HepG2 (cell line): Measurements from ENCODE around the gene C11orf91. TPM values are rescaled to one million over a fixed set of nuclear protein-coding genes. Genes with fewer than 3 reads are reported as not detected.

Experiments used
- ATAC-seq: fragments of 200-7000 bp; cut with Tn5 transposase; 3 replicates; pipeline ENCODE4 v1.9.1; 2020; ENCODE audit warnings: mild to moderate bottlenecking, moderate library complexity
- BruUV-seq: library from RNA; stranded (reverse); fragments of 400-500 nt; replicated peaks from 2 replicates; lab custom pipeline; 2021; lab: Mats Ljungman, UMichigan
- CTCF ChIA-PET: fragments of 300-600 bp; formaldehyde crosslinking; extraction: SDS; loops from one replicate; lab custom pipeline; 2021; ENCODE audit warnings: low total read pairs, inconsistent platforms, low intra/inter-chr PET ratio; lab: Yijun Ruan, JAX
- POLR2A ChIA-PET: fragments of 350-600 bp; sonication (Branson Sonifier 250); formaldehyde crosslinking; loops from one replicate; lab custom pipeline; 2020; ENCODE audit warnings: antibody characterized with exemption, inconsistent platforms; lab: Yijun Ruan, JAX
- DNase-seq: peaks from one replicate; pipeline ENCODE4 v3.0.0-alpha.2; 2015; ENCODE audit warnings: low spot score
- FAIRE-seq: peaks from 3 replicates; lab custom pipeline; 2011; peaks lifted over from hg19 to GRCh38; lab: Jason Lieb, UNC
- H2AFZ ChIP-seq: one replicate; pipeline ENCODE4 v1.6.1; 2011; ENCODE audit warnings: low read length, inconsistent platforms
- H3K27ac ChIP-seq: fragments of 300-600 bp; 3 replicates; pipeline ENCODE4 v1.8.0; 2011; ENCODE audit warnings: mixed run types, mild to moderate bottlenecking, mixed read lengths, low read length, inconsistent platforms; ENCODE audit not compliant: insufficient read depth; ENCODE audit errors: extremely low read length
- H3K27me3 ChIP-seq, 2 experiments: fragments of 200-600 bp in 1 of 2; 2 replicates in 1 of 2; 3 replicates in 1 of 2; pipeline versions ENCODE4 v1.6.0 to v1.8.0; 2011; ENCODE audit warnings: low read length in 2 of 2, mild to moderate bottlenecking in 2 of 2, moderate library complexity in 2 of 2, inconsistent platforms in 1 of 2; ENCODE audit not compliant: insufficient read depth in 2 of 2, control insufficient read depth in 1 of 2
- H3K36me3 ChIP-seq, 2 experiments: fragments of 200-600 bp in 1 of 2; replicated peaks in 1 of 2; 2 replicates in 1 of 2; 3 replicates in 1 of 2; pipeline versions ENCODE4 v1.5.1 to v1.8.0; 2011; ENCODE audit warnings: low read length in 2 of 2, inconsistent platforms in 1 of 2; ENCODE audit not compliant: insufficient read depth in 2 of 2, control insufficient read depth in 1 of 2
- H3K4me1 ChIP-seq: 2 replicates; pipeline ENCODE4 v1.5.1; 2012; ENCODE audit warnings: low read length, inconsistent platforms; ENCODE audit not compliant: insufficient read depth
- H3K4me2 ChIP-seq: 2 replicates; pipeline ENCODE4 v1.6.0; 2011; ENCODE audit warnings: low read depth, low read length, inconsistent platforms
- H3K4me3 ChIP-seq, 3 experiments: fragments of 200-600 bp in 1 of 3; sonication (generic), shearing (Covaris generic) in 1 of 3; replicated peaks in 1 of 3; 2 replicates each; pipeline ENCODE4 v1.5.1; 2011 to 2016; ENCODE audit warnings: low read length in 3 of 3, inconsistent platforms in 2 of 3, low read depth in 2 of 3, mild to moderate bottlenecking in 2 of 3, control low read depth in 1 of 3, mixed read lengths in 1 of 3; ENCODE audit not compliant: insufficient read depth in 1 of 3
- H3K79me2 ChIP-seq: one replicate; pipeline ENCODE4 v1.6.1; 2011; ENCODE audit warnings: low read length, inconsistent platforms; ENCODE audit not compliant: insufficient read depth
- H3K9ac ChIP-seq: 2 replicates; pipeline ENCODE4 v1.6.0; 2011; ENCODE audit warnings: mild to moderate bottlenecking, low read depth, low read length, inconsistent platforms; ENCODE audit not compliant: insufficient read depth
- H3K9me3 ChIP-seq: 2 replicates; pipeline ENCODE4 v1.5.1; 2012; ENCODE audit warnings: mild to moderate bottlenecking, low read length
- H4K20me1 ChIP-seq: 2 replicates; pipeline ENCODE4 v1.6.0; 2011; ENCODE audit warnings: inconsistent platforms, mild to moderate bottlenecking, low read length, moderate library complexity; ENCODE audit not compliant: insufficient read depth
- DNMT1 ChIP-seq: sonication (generic); formaldehyde crosslinking; IDR thresholded peaks from 2 replicates; pipeline ENCODE4 v1.5.1; 2020; ENCODE audit warnings: mild to moderate bottlenecking, missing genetic modification reagents
- FOXA1 ChIP-seq, 2 experiments: fragments of 450-650 bp in 1 of 2; sonication (generic) in 1 of 2; formaldehyde crosslinking in 1 of 2; IDR thresholded peaks; 2 replicates each; pipeline versions ENCODE4 v1.4.0 to v1.6.1; 2016 to 2020; ENCODE audit warnings: missing genetic modification reagents in 1 of 2
- HNRNPLL ChIP-seq: fragments of 200-400 bp; formaldehyde crosslinking; IDR thresholded peaks from 2 replicates; pipeline ENCODE4 v1.6.1; 2017; ENCODE audit warnings: mild to moderate bottlenecking, low read depth, low read length; ENCODE audit not compliant: poor library complexity, severe bottlenecking
- MAZ ChIP-seq, 2 experiments: sonication (generic) in 1 of 2; formaldehyde crosslinking in 1 of 2; IDR thresholded peaks; 2 replicates each; pipeline versions ENCODE4 v1.5.0 to v1.6.1; 2012 to 2020; ENCODE audit warnings: low read depth in 2 of 2, mild to moderate bottlenecking in 2 of 2, borderline replicate concordance in 1 of 2, improper control_type of control experiment in 1 of 2, low read length in 1 of 2, missing genetic modification reagents in 1 of 2, moderate library complexity in 1 of 2
- MLXIP ChIP-seq: sonication (generic); formaldehyde crosslinking; IDR thresholded peaks from 2 replicates; pipeline ENCODE4 v1.9.0; 2021; ENCODE audit warnings: missing genetic modification reagents, borderline replicate concordance
- MTA1 ChIP-seq: sonication (generic); formaldehyde crosslinking; IDR thresholded peaks from 2 replicates; pipeline ENCODE4 v1.4.0; 2020; ENCODE audit warnings: missing genetic modification reagents, mild to moderate bottlenecking, borderline replicate concordance
- NFE2 ChIP-seq: sonication (generic); formaldehyde crosslinking; IDR thresholded peaks from 2 replicates; pipeline ENCODE4 v1.4.0; 2020; ENCODE audit warnings: missing genetic modification reagents
- PRMT3 ChIP-seq: sonication (generic); formaldehyde crosslinking; IDR thresholded peaks from 2 replicates; pipeline ENCODE4 v1.8.1; 2022; ENCODE audit warnings: low read depth, mild to moderate bottlenecking, moderate library complexity, missing genetic modification reagents, borderline replicate concordance
- ZC3H13 ChIP-seq: sonication (generic); formaldehyde crosslinking; IDR thresholded peaks from 2 replicates; pipeline ENCODE4 v1.8.1; 2023; ENCODE audit warnings: mild to moderate bottlenecking, missing genetic modification reagents, moderate library complexity
- ZNF329 ChIP-seq: sonication (generic); formaldehyde crosslinking; IDR thresholded peaks from 2 replicates; pipeline ENCODE4 v1.9.0; 2021; ENCODE audit warnings: low read depth, mild to moderate bottlenecking, missing genetic modification reagents
- ZNF383 ChIP-seq: sonication (generic); formaldehyde crosslinking; IDR thresholded peaks from 2 replicates; pipeline ENCODE4 v1.4.0; 2020; ENCODE audit warnings: missing genetic modification reagents, mild to moderate bottlenecking, borderline replicate concordance
- ZNF704 ChIP-seq: sonication (generic); formaldehyde crosslinking; IDR thresholded peaks from 2 replicates; pipeline ENCODE4 v1.8.1; 2023; ENCODE audit warnings: mild to moderate bottlenecking, inconsistent platforms, moderate library complexity, missing genetic modification reagents, borderline replicate concordance
- ZNF782 ChIP-seq: sonication (generic); formaldehyde crosslinking; IDR thresholded peaks from 2 replicates; pipeline ENCODE4 v1.4.0; 2020; ENCODE audit warnings: missing genetic modification reagents, mild to moderate bottlenecking, borderline replicate concordance
- WGBS: methylation state at CpG from one replicate; pipeline ENCODE4 v1.1.6; 2017; ENCODE audit warnings: low lambda C conversion rate; 5-methylcytosine and 5-hydroxymethylcytosine counted together
- in situ Hi-C: cut with HindIII; loops from 2 replicates; pipeline ENCODE4 v1.10.0; 2017; ENCODE audit warnings: low pct_unique_long_range_greater_than_20kb; ENCODE audit not compliant: extremely low pct_ligation_motif_present
- intact Hi-C: fragments of 100-400 bp; cut with micrococcal nuclease; formaldehyde crosslinking; loops from one replicate; pipeline ENCODE4 v1.10.0; 2022; ENCODE audit not compliant: unreplicated experiment
- polyA plus RNA-seq, 8 experiments: library from polyadenylated mRNA; depleted of rRNA in 3 of 8; stranded (reverse) in 7 of 8; unstranded in 1 of 8; fragments of >200 nt; fragmentation: Illumina TruSeq in 4 of 8; extraction: Trizol in 4 of 8; gene quantifications; 2 replicates each; pipeline versions ENCODE4 v1.2.1 to v1.2.3, GENCODE V29; 2011 to 2016; ENCODE audit warnings: low read depth in 4 of 8, missing spikeins in 1 of 8, mixed read lengths in 1 of 8; ENCODE audit not compliant: insufficient read depth in 1 of 8
- total RNA-seq, 5 experiments: library from RNA; depleted of rRNA; stranded (reverse); fragments of >200 nt; fragmentation: Illumina TruSeq; extraction: Trizol; gene quantifications; 2 replicates each; pipeline ENCODE4 v1.2.3, GENCODE V29; 2016; ENCODE audit warnings: low read depth in 1 of 5
- TF ChIP-seq, protein P1 (sequence below): sonication (generic); formaldehyde crosslinking; IDR thresholded peaks from 2 replicates; pipeline ENCODE4 v1.9.0; 2021; ENCODE audit warnings: missing genetic modification reagents, borderline replicate concordance

The C11orf91 gene
- total and polyA plus RNA-seq, 2 of the 13 experiments (the other 11 are each of a cell fraction or from before 2014, with no cell fraction given), result 0.35 TPM; not detected in 1

DNA sequence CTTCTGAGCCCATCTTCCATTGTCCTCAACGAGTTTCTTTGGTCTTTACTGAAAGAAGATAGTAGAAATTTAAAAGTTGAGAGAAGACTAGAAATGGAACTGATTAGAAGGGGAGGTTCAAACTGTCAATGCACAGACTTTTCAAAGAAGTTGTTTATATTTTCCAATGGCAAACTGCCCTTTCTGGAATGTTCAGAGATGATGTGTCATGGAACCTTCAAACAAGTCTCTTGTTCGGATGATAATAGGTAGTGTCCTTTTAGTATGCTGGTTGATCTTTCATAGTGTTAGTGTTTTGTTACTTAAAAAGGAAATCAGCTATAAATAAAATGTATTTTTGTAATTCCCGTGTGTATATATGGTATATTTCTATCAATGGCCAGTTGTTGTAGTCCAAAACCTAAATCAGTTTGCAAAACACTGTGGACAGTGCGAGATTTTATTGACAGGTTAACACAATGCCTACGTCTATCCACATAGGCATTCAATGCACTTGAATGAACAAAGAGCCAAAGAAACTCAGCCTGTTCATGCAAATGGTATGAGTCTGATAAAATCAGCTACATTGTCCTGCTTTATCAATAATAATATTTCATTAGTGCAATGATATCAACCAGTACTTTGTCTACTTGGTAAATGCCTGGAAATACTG, 30.9 kb downstream of the C11orf91 start (continued):
- TF ChIP-seq HNRNPLL, result no peak
- no peak for TF ChIP-seq MTA1 (CRISPR knock-in tag)
- no peak for TF ChIP-seq PRMT3 (CRISPR knock-in tag)

DNA sequence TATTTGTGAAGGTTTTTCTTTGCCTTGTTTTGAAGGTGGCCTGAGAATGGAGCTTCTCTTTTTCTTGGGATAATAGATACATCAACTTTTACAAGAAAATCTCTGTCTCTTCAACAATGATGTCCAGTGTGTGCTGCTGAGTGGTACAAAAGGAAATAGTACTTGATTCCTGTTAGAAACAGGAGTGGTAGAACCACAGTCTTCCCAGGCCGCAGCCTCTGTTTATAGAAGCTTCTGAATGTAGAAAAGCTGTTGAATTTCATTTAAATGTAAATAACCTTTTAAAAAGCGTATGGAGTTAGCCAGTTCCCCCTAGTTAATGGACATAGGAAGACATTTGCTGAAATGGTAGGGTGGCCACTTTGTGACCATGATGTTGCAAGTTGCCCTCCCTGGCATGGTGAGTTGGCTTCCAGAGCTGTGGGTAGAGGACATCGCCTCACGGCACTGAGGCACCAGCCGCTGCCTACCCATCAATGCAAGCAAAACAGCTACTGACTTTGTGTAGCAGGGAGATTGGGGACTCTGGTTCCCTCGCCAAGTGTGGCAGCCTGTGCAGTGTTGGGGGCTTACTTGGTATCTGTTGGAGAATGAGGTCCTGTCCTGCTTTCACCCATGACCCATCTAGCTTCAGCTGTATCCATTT, 31.6 kb downstream of the C11orf91 start:
- 17% methylated on average over 3 of the region's 6 CpGs for WGBS
- CTCF ChIA-PET, result no interaction called here
- POLR2A ChIA-PET, result no interaction called here
- no peak for DNase-seq
- H3K4me3 ChIP-seq, result no peak overlapping the region
- no peaks in the 10 kb centered on the region for H4K20me1 ChIP-seq
- peaks cover 2% of the 10 kb centered on the region in 2 experiments; a peak in 4 of 5 replicates for H3K27me3 ChIP-seq
- no peak for FAIRE-seq
- in situ Hi-C loops, result no loop called here
- no peak overlapping the region for H3K9ac ChIP-seq
- H3K27ac ChIP-seq, result no peak overlapping the region
- no TSS peak for BruUV-seq
- H2AFZ ChIP-seq, result no peak overlapping the region
- H3K79me2 ChIP-seq, result no peaks in the 10 kb centered on the region
- intact Hi-C loops, result no loop called here
- no peaks in the 10 kb centered on the region for H3K4me1 ChIP-seq
- H3K36me3 ChIP-seq, result no peaks in the 10 kb centered on the region
- no peak overlapping the region for H3K4me2 ChIP-seq
- H3K9me3 ChIP-seq, result no peaks in the 10 kb centered on the region
- ATAC-seq, result no peak
- TF ChIP-seq, protein P1, sequence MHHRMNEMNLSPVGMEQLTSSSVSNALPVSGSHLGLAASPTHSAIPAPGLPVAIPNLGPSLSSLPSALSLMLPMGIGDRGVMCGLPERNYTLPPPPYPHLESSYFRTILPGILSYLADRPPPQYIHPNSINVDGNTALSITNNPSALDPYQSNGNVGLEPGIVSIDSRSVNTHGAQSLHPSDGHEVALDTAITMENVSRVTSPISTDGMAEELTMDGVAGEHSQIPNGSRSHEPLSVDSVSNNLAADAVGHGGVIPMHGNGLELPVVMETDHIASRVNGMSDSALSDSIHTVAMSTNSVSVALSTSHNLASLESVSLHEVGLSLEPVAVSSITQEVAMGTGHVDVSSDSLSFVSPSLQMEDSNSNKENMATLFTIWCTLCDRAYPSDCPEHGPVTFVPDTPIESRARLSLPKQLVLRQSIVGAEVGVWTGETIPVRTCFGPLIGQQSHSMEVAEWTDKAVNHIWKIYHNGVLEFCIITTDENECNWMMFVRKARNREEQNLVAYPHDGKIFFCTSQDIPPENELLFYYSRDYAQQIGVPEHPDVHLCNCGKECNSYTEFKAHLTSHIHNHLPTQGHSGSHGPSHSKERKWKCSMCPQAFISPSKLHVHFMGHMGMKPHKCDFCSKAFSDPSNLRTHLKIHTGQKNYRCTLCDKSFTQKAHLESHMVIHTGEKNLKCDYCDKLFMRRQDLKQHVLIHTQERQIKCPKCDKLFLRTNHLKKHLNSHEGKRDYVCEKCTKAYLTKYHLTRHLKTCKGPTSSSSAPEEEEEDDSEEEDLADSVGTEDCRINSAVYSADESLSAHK (CRISPR knock-in tag), result no peak
- TF ChIP-seq MAZ (IDR thresholded peaks at IDR 0.05; ENCODE audit: borderline replicate concordance, low read depth, low read length), result no peak
- TF ChIP-seq MAZ (CRISPR knock-in tag; IDR thresholded peaks at IDR 0.05; ENCODE audit: low read depth), result no peak
- no peak for TF ChIP-seq FOXA1 (IDR thresholded peaks at IDR 0.05)
- TF ChIP-seq FOXA1 (CRISPR knock-in tag; IDR thresholded peaks at IDR 0.05), result no peak
- no peak for TF ChIP-seq NFE2 (CRISPR knock-in tag)
- no peak for TF ChIP-seq ZC3H13 (CRISPR knock-in tag)
- no peak for TF ChIP-seq MLXIP (CRISPR knock-in tag)
- no peak for TF ChIP-seq ZNF782 (CRISPR knock-in tag)
- TF ChIP-seq ZNF329 (CRISPR knock-in tag), result no peak
- TF ChIP-seq ZNF704 (CRISPR knock-in tag), result no peak
- TF ChIP-seq DNMT1, result no peak
- TF ChIP-seq ZNF383 (CRISPR knock-in tag), result no peak
